ENCODE results near the gene IFNL4. TPM values are rescaled to one million over a fixed set of nuclear protein-coding genes. Genes with fewer than 3 reads are reported as not detected.

The IFNL4 gene
- total and polyA plus RNA-seq, 10 of the 15 experiments (the other 5 are each of a cell fraction or from before 2014, with no cell fraction given): not detected

DNA sequence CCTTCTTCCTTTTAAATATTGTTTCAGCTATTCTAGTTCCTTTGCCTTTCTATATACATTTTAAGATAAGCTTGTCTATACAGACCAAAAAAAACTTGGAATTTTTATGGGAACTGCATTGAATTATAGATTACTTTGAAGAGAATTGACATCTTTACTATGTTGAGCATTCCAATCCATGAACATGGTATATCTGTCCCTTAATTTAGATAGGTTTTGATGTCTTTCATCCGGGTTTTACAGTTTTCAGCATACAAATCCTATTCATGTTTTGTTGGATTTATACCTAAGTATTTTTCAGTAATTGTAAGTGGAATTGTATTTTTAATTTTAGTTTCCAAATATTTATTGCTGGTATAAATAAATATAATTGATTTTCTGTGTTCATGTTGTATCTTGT lies 35.4 kb upstream of the IFNL4 start:
- no peak overlapping the region for H3K4me3 ChIP-seq
- ChIA-PET POLR2A (no interaction called here), CTCF (no interaction called here), SMC1A (ENCODE audit: uncharacterized antibody, unreplicated experiment) (no interaction called here), RAD21 (ENCODE audit: unreplicated experiment) (no interaction called here)
- H3K27me3 ChIP-seq (replicated peaks in 1 of 2; ENCODE audit: control insufficient read depth in 2 of 2, insufficient read depth in 2 of 2, low read length in 1 of 2): no peaks in the 10 kb centered on the region; a peak in 1 of 4 replicates
- no peak overlapping the region for H2AFZ ChIP-seq (ENCODE audit: control insufficient read depth, low read depth, low read length)
- H3K9ac ChIP-seq (ENCODE audit: control insufficient read depth, insufficient read depth, low read length): no peak overlapping the region
- 59% methylated on average over 1 of the region's 1 CpG for WGBS (ENCODE audit: insufficient coverage, insufficient replicate concordance, low lambda C conversion rate, missing lambda C conversion rate)
- H3K36me3 ChIP-seq (ENCODE audit: control insufficient read depth in 2 of 2, insufficient read depth in 2 of 2, low read length in 1 of 2): no peaks in the 10 kb centered on the region
- intact Hi-C loops (cut with micrococcal nuclease; ENCODE audit: unreplicated experiment) (no loop called here), in situ Hi-C loops (cut with MboI) (no loop called here)
- ATAC-seq (no peak), FAIRE-seq (no peak), DNase-seq (ENCODE audit: low read depth, low spot score) (no peak)
- H3K4me1 ChIP-seq (ENCODE audit: control insufficient read depth, insufficient read depth, low read length): no peaks in the 10 kb centered on the region
- no peak for TF ChIP-seq IRF3 (IDR thresholded peaks at IDR 0.05)
- no peak for TF ChIP-seq CREB1 (IDR thresholded peaks at IDR 0.05; ENCODE audit: low read depth)
- TF ChIP-seq CREM (IDR thresholded peaks at IDR 0.05; ENCODE audit: low read depth): no peak
- TF ChIP-seq POLR2AphosphoS5 (IDR thresholded peaks at IDR 0.05; ENCODE audit: low read length): no peak
- TF ChIP-seq CHD1 (IDR thresholded peaks at IDR 0.05; ENCODE audit: low read depth, low read length): no peak
- no peak for TF ChIP-seq ZNF24 (IDR thresholded peaks at IDR 0.05)
- TF ChIP-seq HDAC2 (IDR thresholded peaks at IDR 0.05): no peak
- TF ChIP-seq PAX5 (IDR thresholded peaks at IDR 0.05; ENCODE audit: borderline replicate concordance, low read depth, low read length): no peak
- TF ChIP-seq YY1 (IDR thresholded peaks at IDR 0.05; ENCODE audit: low read depth, low read length): no peak
- TF ChIP-seq SMAD1 (IDR thresholded peaks at IDR 0.05; ENCODE audit: low read depth, partially characterized antibody): no peak
- TF ChIP-seq CBX3 (IDR thresholded peaks at IDR 0.05; ENCODE audit: borderline replicate concordance, low read depth): no peak
- TF ChIP-seq EED (IDR thresholded peaks at IDR 0.05; ENCODE audit: low read depth): no peak
- no TSS peak for BruUV-seq (replicated peaks)
- no peaks in the 10 kb centered on the region for H3K79me2 ChIP-seq (ENCODE audit: control insufficient read depth, insufficient read depth, low read length)
- no peak overlapping the region for H3K27ac ChIP-seq (ENCODE audit: control insufficient read depth, insufficient read depth)
- no peaks in the 10 kb centered on the region; the same call in 1 of the 3 replicates for H3K9me3 ChIP-seq (replicated peaks; ENCODE audit: control insufficient read depth, insufficient read depth, low read length)
- no peak overlapping the region for H3K4me2 ChIP-seq (ENCODE audit: control insufficient read depth, insufficient read depth)
- no peaks in the 10 kb centered on the region for H4K20me1 ChIP-seq (ENCODE audit: control insufficient read depth, insufficient read depth)
